HepG2 (cell line): Measurements from ENCODE around the gene PCSK5. TPM values are rescaled to one million over a fixed set of nuclear protein-coding genes. Genes with fewer than 3 reads are reported as not detected.

Source experiments
- BRCA1 ChIP-seq: sonication (generic); formaldehyde crosslinking; IDR thresholded peaks from 2 replicates; pipeline ENCODE4 v1.4.0; 2020; ENCODE audit warnings: missing genetic modification reagents
- MATR3 ChIP-seq: sonication (generic); formaldehyde crosslinking; IDR thresholded peaks from 2 replicates; pipeline ENCODE4 v1.4.0; 2020; ENCODE audit warnings: missing genetic modification reagents
- NCOA2 ChIP-seq: sonication (generic); formaldehyde crosslinking; IDR thresholded peaks from 2 replicates; pipeline ENCODE4 v1.8.0; 2022; ENCODE audit warnings: inconsistent platforms
- PAX8 ChIP-seq: sonication (generic); formaldehyde crosslinking; IDR thresholded peaks from 2 replicates; pipeline ENCODE4 v1.8.0; 2022; ENCODE audit warnings: mild to moderate bottlenecking, missing genetic modification reagents, borderline replicate concordance
- WIZ ChIP-seq: sonication (generic); formaldehyde crosslinking; IDR thresholded peaks from 2 replicates; pipeline ENCODE4 v1.5.1; 2020; ENCODE audit warnings: mild to moderate bottlenecking, missing genetic modification reagents
- ZNF160 ChIP-seq: sonication (generic); formaldehyde crosslinking; IDR thresholded peaks from 2 replicates; pipeline ENCODE4 v1.8.0; 2022; ENCODE audit warnings: mild to moderate bottlenecking, inconsistent platforms, missing genetic modification reagents
- ZNF367 ChIP-seq: sonication (generic); formaldehyde crosslinking; IDR thresholded peaks from 2 replicates; pipeline ENCODE4 v1.4.0; 2020; ENCODE audit warnings: missing genetic modification reagents, borderline replicate concordance
- ZNF430 ChIP-seq: sonication (generic); formaldehyde crosslinking; IDR thresholded peaks from 2 replicates; pipeline ENCODE4 v1.9.0; 2021; ENCODE audit warnings: mild to moderate bottlenecking, missing genetic modification reagents
- ZNF83 ChIP-seq: sonication (generic); formaldehyde crosslinking; IDR thresholded peaks from 2 replicates; pipeline ENCODE4 v1.4.0; 2020; ENCODE audit warnings: missing genetic modification reagents, mild to moderate bottlenecking, borderline replicate concordance
- polyA plus RNA-seq, 8 experiments: library from polyadenylated mRNA; depleted of rRNA in 3 of 8; stranded (reverse) in 7 of 8; unstranded in 1 of 8; fragments of >200 nt; fragmentation: Illumina TruSeq in 4 of 8; extraction: Trizol in 4 of 8; gene quantifications; 2 replicates each; pipeline versions ENCODE4 v1.2.1 to v1.2.3, GENCODE V29; 2011 to 2016; ENCODE audit warnings: low read depth in 4 of 8, missing spikeins in 1 of 8, mixed read lengths in 1 of 8; ENCODE audit not compliant: insufficient read depth in 1 of 8
- total RNA-seq, 5 experiments: library from RNA; depleted of rRNA; stranded (reverse); fragments of >200 nt; fragmentation: Illumina TruSeq; extraction: Trizol; gene quantifications; 2 replicates each; pipeline ENCODE4 v1.2.3, GENCODE V29; 2016; ENCODE audit warnings: low read depth in 1 of 5
- TF ChIP-seq, protein P1 (sequence below): sonication (generic); formaldehyde crosslinking; IDR thresholded peaks from 2 replicates; pipeline ENCODE4 v1.4.0; 2020; ENCODE audit warnings: missing genetic modification reagents
- TF ChIP-seq, protein P2 (sequence below): conservative IDR thresholded peaks from 2 replicates; pipeline ENCODE4 v1.6.1; 2018; ENCODE audit warnings: missing genetic modification reagents
- TF ChIP-seq, protein P3 (sequence below): sonication (generic); formaldehyde crosslinking; IDR thresholded peaks from 2 replicates; pipeline ENCODE4 v1.4.0; 2020; ENCODE audit warnings: missing genetic modification reagents; ENCODE audit errors: not compliant biosample characterization
- TF ChIP-seq, protein P4 (sequence below): sonication (generic); formaldehyde crosslinking; IDR thresholded peaks from 2 replicates; pipeline ENCODE4 v1.8.1; 2023; ENCODE audit warnings: mild to moderate bottlenecking, missing genetic modification reagents
- TF ChIP-seq, protein P5 (sequence below): sonication (generic); formaldehyde crosslinking; conservative IDR thresholded peaks from 2 replicates; pipeline ENCODE4 v1.4.0; 2020; ENCODE audit warnings: missing genetic modification reagents
- TF ChIP-seq, protein P6 (sequence below): sonication (generic); formaldehyde crosslinking; IDR thresholded peaks from 2 replicates; pipeline ENCODE4 v1.5.0; 2020; ENCODE audit warnings: missing genetic modification reagents, mild to moderate bottlenecking, borderline replicate concordance
- TF ChIP-seq, protein P7 (sequence below): sonication (generic); formaldehyde crosslinking; IDR thresholded peaks from 2 replicates; pipeline ENCODE4 v1.4.0; 2020; ENCODE audit warnings: missing genetic modification reagents

The PCSK5 gene
- total and polyA plus RNA-seq, 2 of the 13 experiments (the other 11 are each of a cell fraction or from before 2014, with no cell fraction given) = 0.55 to 0.66 TPM

DNA sequence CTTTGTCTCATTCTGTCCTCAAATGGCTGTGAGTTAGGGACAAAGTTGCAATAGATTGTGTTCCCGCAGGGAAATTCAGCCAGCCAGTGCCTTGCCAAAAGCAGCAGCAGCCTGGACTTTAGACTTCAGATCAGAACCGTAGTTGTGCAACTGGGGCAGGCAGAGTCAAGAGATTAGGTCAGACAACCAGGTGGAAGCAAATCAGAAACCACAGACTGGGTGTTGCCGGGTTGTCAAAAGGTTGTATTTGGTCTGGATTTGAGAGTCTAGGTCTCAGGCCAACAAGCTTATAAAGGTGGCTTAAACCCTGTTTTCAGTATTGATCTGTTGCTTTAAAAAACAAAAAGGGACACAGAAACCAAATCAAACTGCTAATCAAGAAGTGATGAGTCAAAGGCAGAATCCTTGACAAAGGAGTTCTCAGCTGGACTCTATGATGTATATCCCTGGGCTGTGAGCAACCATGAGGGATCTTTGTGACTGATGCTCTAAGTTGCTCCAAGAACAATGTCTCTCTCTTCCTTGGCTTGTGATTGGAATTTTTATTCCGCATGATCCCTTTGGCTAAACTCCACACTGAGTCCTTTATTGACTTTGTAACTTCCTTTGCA, 482.8 kb downstream of the PCSK5 start (continued):
- TF ChIP-seq, protein P1, sequence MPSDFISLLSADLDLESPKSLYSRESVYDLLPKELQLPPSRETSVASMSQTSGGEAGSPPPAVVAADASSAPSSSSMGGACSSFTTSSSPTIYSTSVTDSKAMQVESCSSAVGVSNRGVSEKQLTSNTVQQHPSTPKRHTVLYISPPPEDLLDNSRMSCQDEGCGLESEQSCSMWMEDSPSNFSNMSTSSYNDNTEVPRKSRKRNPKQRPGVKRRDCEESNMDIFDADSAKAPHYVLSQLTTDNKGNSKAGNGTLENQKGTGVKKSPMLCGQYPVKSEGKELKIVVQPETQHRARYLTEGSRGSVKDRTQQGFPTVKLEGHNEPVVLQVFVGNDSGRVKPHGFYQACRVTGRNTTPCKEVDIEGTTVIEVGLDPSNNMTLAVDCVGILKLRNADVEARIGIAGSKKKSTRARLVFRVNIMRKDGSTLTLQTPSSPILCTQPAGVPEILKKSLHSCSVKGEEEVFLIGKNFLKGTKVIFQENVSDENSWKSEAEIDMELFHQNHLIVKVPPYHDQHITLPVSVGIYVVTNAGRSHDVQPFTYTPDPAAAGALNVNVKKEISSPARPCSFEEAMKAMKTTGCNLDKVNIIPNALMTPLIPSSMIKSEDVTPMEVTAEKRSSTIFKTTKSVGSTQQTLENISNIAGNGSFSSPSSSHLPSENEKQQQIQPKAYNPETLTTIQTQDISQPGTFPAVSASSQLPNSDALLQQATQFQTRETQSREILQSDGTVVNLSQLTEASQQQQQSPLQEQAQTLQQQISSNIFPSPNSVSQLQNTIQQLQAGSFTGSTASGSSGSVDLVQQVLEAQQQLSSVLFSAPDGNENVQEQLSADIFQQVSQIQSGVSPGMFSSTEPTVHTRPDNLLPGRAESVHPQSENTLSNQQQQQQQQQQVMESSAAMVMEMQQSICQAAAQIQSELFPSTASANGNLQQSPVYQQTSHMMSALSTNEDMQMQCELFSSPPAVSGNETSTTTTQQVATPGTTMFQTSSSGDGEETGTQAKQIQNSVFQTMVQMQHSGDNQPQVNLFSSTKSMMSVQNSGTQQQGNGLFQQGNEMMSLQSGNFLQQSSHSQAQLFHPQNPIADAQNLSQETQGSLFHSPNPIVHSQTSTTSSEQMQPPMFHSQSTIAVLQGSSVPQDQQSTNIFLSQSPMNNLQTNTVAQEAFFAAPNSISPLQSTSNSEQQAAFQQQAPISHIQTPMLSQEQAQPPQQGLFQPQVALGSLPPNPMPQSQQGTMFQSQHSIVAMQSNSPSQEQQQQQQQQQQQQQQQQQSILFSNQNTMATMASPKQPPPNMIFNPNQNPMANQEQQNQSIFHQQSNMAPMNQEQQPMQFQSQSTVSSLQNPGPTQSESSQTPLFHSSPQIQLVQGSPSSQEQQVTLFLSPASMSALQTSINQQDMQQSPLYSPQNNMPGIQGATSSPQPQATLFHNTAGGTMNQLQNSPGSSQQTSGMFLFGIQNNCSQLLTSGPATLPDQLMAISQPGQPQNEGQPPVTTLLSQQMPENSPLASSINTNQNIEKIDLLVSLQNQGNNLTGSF (CRISPR knock-in tag) = no peak
- TF ChIP-seq, protein P2, sequence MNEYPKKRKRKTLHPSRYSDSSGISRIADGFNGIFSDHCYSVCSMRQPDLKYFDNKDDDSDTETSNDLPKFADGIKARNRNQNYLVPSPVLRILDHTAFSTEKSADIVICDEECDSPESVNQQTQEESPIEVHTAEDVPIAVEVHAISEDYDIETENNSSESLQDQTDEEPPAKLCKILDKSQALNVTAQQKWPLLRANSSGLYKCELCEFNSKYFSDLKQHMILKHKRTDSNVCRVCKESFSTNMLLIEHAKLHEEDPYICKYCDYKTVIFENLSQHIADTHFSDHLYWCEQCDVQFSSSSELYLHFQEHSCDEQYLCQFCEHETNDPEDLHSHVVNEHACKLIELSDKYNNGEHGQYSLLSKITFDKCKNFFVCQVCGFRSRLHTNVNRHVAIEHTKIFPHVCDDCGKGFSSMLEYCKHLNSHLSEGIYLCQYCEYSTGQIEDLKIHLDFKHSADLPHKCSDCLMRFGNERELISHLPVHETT = peak; percentile 41; the same call in 1 of the 2 replicates
- TF ChIP-seq, protein P3, sequence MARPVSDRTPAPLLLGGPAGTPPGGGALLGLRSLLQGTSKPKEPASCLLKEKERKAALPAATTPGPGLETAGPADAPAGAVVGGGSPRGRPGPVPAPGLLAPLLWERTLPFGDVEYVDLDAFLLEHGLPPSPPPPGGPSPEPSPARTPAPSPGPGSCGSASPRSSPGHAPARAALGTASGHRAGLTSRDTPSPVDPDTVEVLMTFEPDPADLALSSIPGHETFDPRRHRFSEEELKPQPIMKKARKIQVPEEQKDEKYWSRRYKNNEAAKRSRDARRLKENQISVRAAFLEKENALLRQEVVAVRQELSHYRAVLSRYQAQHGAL (CRISPR knock-in tag) = no peak
- TF ChIP-seq, protein P4, sequence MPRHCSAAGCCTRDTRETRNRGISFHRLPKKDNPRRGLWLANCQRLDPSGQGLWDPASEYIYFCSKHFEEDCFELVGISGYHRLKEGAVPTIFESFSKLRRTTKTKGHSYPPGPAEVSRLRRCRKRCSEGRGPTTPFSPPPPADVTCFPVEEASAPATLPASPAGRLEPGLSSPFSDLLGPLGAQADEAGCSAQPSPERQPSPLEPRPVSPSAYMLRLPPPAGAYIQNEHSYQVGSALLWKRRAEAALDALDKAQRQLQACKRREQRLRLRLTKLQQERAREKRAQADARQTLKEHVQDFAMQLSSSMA (CRISPR knock-in tag) = no peak
- TF ChIP-seq, protein P5, sequence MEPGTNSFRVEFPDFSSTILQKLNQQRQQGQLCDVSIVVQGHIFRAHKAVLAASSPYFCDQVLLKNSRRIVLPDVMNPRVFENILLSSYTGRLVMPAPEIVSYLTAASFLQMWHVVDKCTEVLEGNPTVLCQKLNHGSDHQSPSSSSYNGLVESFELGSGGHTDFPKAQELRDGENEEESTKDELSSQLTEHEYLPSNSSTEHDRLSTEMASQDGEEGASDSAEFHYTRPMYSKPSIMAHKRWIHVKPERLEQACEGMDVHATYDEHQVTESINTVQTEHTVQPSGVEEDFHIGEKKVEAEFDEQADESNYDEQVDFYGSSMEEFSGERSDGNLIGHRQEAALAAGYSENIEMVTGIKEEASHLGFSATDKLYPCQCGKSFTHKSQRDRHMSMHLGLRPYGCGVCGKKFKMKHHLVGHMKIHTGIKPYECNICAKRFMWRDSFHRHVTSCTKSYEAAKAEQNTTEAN (CRISPR knock-in tag) = 0 out of 2 replicates have a peak, but pooled peaks have one; percentile 17
- TF ChIP-seq, protein P6, sequence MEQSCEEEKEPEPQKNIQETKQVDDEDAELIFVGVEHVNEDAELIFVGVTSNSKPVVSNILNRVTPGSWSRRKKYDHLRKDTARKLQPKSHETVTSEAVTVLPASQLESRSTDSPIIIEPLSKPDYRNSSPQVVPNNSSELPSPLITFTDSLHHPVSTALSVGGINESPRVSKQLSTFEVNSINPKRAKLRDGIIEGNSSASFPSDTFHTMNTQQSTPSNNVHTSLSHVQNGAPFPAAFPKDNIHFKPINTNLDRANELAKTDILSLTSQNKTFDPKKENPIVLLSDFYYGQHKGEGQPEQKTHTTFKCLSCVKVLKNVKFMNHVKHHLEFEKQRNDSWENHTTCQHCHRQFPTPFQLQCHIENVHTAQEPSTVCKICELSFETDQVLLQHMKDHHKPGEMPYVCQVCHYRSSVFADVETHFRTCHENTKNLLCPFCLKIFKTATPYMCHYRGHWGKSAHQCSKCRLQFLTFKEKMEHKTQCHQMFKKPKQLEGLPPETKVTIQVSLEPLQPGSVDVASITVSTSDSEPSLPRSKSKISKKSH = no peak
- TF ChIP-seq BRCA1 (CRISPR knock-in tag) = no peak
- TF ChIP-seq, protein P7, sequence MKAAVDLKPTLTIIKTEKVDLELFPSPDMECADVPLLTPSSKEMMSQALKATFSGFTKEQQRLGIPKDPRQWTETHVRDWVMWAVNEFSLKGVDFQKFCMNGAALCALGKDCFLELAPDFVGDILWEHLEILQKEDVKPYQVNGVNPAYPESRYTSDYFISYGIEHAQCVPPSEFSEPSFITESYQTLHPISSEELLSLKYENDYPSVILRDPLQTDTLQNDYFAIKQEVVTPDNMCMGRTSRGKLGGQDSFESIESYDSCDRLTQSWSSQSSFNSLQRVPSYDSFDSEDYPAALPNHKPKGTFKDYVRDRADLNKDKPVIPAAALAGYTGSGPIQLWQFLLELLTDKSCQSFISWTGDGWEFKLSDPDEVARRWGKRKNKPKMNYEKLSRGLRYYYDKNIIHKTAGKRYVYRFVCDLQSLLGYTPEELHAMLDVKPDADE (CRISPR knock-in tag) = no peak
- no peak for TF ChIP-seq PAX8
- TF ChIP-seq MATR3 = no peak
- TF ChIP-seq NCOA2 (CRISPR knock-in tag) = peak; percentile 74
- TF ChIP-seq ZNF160 = no peak
- no peak for TF ChIP-seq ZNF367 (CRISPR knock-in tag)
- peak; percentile 86 for TF ChIP-seq ZNF430
- no peak for TF ChIP-seq ZNF83 (CRISPR knock-in tag)
- peak; percentile 58 for TF ChIP-seq WIZ (CRISPR knock-in tag)
